DOHH2 (cell line): ENCODE results near the gene FGF23.

ENCODE experiments used
- H3F3A ChIP-seq: fragments of 200-600 bp; sonication (generic), shearing (Covaris generic); 2 replicates; pipeline ENCODE4 v1.6.0; 2016; ENCODE audit warnings: antibody characterized with exemption, mild to moderate bottlenecking; ENCODE audit not compliant: control insufficient read depth, insufficient read depth
- H3K27ac ChIP-seq: fragments of 200-600 bp; sonication (generic); 2 replicates; pipeline ENCODE4 v1.5.1; 2014; ENCODE audit warnings: low read depth, mild to moderate bottlenecking, low read length, moderate library complexity
- H3K27me3 ChIP-seq: fragments of 200-600 bp; sonication (generic); 2 replicates; pipeline ENCODE4 v1.6.1; 2014; ENCODE audit warnings: mild to moderate bottlenecking, low read length, mixed read lengths; ENCODE audit not compliant: control insufficient read depth
- H3K36me3 ChIP-seq: fragments of 200-600 bp; sonication (generic); 2 replicates; pipeline ENCODE4 v1.6.1; 2014; ENCODE audit warnings: mild to moderate bottlenecking, low read length, moderate library complexity, mixed read lengths; ENCODE audit not compliant: control insufficient read depth
- H3K4me1 ChIP-seq: fragments of 200-600 bp; sonication (generic); 2 replicates; pipeline ENCODE4 v1.6.1; 2014; ENCODE audit warnings: mild to moderate bottlenecking, low read length, mixed read lengths; ENCODE audit not compliant: control insufficient read depth
- H3K4me2 ChIP-seq: fragments of 200-600 bp; sonication (generic); 2 replicates; pipeline ENCODE4 v1.6.0; 2014; ENCODE audit warnings: mild to moderate bottlenecking, low read length, moderate library complexity
- H3K4me3 ChIP-seq: fragments of 200-600 bp; sonication (generic); 2 replicates; pipeline ENCODE4 v1.5.1; 2014; ENCODE audit warnings: mild to moderate bottlenecking, low read length, mixed read lengths
- H3K79me2 ChIP-seq: fragments of 200-600 bp; sonication (generic); 2 replicates; pipeline ENCODE4 v1.6.1; 2014; ENCODE audit warnings: mild to moderate bottlenecking, low read length, mixed read lengths; ENCODE audit not compliant: control insufficient read depth
- H3K9me2 ChIP-seq: fragments of 200-600 bp; sonication (generic); replicated peaks from 2 replicates; pipeline ENCODE4 v1.6.1; 2014; ENCODE audit warnings: mild to moderate bottlenecking, low read length, mixed read lengths; ENCODE audit not compliant: control insufficient read depth
- H3K9me3 ChIP-seq: fragments of 200-600 bp; sonication (generic); 2 replicates; pipeline ENCODE4 v1.6.1; 2014; ENCODE audit warnings: antibody characterized with exemption, low read length, mixed read lengths; ENCODE audit not compliant: control insufficient read depth, insufficient read depth
- H4K20me1 ChIP-seq: fragments of 200-600 bp; sonication (generic); 2 replicates; pipeline ENCODE4 v1.6.0; 2014; ENCODE audit warnings: low read depth, mild to moderate bottlenecking, antibody characterized with exemption, low read length, moderate library complexity; ENCODE audit not compliant: control insufficient read depth, insufficient read depth
- EZH2phosphoT487 ChIP-seq: fragments of 200-600 bp; sonication (generic); IDR thresholded peaks from 2 replicates; pipeline ENCODE4 v1.6.1; 2017; ENCODE audit warnings: borderline replicate concordance, mild to moderate bottlenecking, antibody characterized with exemption, low read length, moderate library complexity, mixed read lengths
- TF ChIP-seq, protein P1 (sequence below): fragments of 200-600 bp; sonication (generic); IDR thresholded peaks from one replicate; pipeline ENCODE4 v1.5.1; 2014; ENCODE audit warnings: antibody characterized with exemption, mild to moderate bottlenecking, low read depth, low read length; ENCODE audit not compliant: poor library complexity, severe bottlenecking

Gene FGF23

DNA sequence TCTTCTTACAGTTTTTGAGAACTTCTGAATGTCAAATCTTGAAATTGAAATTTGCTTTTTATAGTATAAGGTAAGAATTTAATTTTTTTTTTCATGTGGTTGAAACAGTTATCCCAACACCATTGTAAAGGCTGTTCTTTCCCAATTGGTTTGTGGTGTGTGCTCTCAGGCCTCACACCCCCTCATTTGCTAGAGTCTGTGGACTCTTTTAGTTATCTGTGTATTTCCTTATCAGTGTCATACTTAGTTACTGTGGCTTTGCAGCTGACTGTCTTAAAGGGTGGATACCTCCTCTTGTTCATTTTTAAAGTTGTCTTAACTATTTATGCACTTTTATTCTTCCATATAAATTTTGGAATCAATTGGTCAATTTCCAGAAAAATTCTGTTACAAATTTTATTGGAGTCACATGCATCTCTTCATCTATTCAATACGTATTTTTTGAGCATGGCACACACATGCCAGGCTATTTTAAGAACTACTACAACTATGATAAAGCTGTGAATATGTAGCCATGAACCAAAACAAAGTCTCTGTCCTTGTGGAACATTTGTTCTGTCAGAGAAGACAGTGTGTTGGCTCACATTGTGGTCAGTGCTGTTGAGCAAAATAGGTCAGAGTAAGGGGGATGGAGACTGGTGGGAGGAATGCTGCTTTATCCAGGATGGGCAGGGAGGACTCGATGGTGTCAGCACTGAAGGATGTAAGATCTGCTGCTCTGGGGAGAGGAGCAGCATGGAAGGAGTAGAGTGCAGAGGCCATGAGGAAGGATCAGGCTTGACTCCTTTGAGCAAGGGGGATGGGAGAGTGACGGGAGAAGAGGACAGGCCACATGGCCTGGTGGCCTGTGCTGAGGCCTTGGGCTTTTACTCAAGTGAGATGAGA lies 24.1 kb downstream of the FGF23 start:
- Histone ChIP-seq H4K20me1 (no peaks in the 10 kb centered on the region), H3F3A (no peaks in the 10 kb centered on the region), H3K4me2 (no peak overlapping the region), H3K4me3 (no peak overlapping the region), H3K4me1 (no peaks in the 10 kb centered on the region), H3K27me3 (no peaks in the 10 kb centered on the region), H3K27ac (no peak overlapping the region), H3K79me2 (no peaks in the 10 kb centered on the region), H3K9me3 (no peaks in the 10 kb centered on the region), H3K9me2 (no peaks in the 10 kb centered on the region), H3K36me3 (peaks cover 22% of the 10 kb centered on the region)
- TF ChIP-seq EZH2phosphoT487, result no peak
- TF ChIP-seq, protein P1, sequence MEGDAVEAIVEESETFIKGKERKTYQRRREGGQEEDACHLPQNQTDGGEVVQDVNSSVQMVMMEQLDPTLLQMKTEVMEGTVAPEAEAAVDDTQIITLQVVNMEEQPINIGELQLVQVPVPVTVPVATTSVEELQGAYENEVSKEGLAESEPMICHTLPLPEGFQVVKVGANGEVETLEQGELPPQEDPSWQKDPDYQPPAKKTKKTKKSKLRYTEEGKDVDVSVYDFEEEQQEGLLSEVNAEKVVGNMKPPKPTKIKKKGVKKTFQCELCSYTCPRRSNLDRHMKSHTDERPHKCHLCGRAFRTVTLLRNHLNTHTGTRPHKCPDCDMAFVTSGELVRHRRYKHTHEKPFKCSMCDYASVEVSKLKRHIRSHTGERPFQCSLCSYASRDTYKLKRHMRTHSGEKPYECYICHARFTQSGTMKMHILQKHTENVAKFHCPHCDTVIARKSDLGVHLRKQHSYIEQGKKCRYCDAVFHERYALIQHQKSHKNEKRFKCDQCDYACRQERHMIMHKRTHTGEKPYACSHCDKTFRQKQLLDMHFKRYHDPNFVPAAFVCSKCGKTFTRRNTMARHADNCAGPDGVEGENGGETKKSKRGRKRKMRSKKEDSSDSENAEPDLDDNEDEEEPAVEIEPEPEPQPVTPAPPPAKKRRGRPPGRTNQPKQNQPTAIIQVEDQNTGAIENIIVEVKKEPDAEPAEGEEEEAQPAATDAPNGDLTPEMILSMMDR, result no peak

DNA sequence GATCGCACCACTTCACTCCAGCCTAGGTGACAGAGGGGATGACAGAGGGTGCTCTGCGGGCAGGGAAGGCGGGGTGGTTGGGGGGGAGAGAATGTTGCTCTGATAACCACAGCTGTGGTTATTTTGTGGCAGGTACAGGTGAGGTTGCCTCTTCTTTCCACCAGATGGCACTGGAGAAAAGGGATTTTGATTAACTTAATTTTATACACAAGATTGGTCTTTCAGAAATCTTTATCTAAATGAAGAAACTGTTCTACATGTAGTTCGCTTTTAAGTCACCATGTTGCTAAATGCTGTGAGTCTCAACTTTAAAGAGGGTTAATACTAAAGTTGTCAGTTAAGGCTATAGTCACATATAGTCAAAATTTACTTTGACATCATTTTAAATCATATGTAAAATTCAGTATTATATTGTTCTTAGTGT lies 25.7 kb downstream of the FGF23 start:
- Histone ChIP-seq H3K27ac (no peak overlapping the region), H3K79me2 (no peaks in the 10 kb centered on the region), H3K36me3 (peaks cover 28% of the 10 kb centered on the region), H4K20me1 (no peaks in the 10 kb centered on the region), H3K4me1 (no peaks in the 10 kb centered on the region), H3K4me3 (no peak overlapping the region), H3K9me3 (no peaks in the 10 kb centered on the region), H3K9me2 (no peaks in the 10 kb centered on the region), H3K4me2 (no peak overlapping the region), H3F3A (no peaks in the 10 kb centered on the region), H3K27me3 (no peaks in the 10 kb centered on the region)
- TF ChIP-seq, protein P1, result peak; percentile 55
- TF ChIP-seq EZH2phosphoT487, result no peak

DNA sequence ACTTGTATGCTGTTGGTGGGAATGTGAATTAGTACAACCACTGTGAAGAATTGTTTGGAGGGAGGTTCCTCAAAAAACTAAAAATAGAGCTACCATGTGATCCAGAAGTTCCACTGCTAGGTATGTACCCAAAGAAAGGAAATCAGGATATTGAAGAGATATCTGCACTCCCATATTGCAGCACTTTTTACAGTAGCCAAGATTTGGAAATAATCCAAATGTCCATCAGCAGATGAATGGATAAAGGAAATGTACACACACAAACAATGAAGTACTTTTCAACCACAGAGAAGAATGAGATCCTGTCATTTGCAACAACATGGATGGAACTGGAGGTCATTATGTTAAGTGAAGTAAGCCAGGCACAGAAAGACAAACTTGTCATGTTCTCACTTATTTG lies 32.6 kb downstream of the FGF23 start:
- no peaks in the 10 kb centered on the region for H3K4me1 ChIP-seq
- no peaks in the 10 kb centered on the region for H3K9me3 ChIP-seq
- H3F3A ChIP-seq, result no peaks in the 10 kb centered on the region
- H3K4me3 ChIP-seq, result no peak overlapping the region
- H3K27ac ChIP-seq, result no peak overlapping the region
- no peaks in the 10 kb centered on the region for H3K79me2 ChIP-seq
- H3K36me3 ChIP-seq, result peaks cover 13% of the 10 kb centered on the region
- no peaks in the 10 kb centered on the region for H4K20me1 ChIP-seq
- no peaks in the 10 kb centered on the region for H3K27me3 ChIP-seq
- H3K9me2 ChIP-seq, result no peaks in the 10 kb centered on the region
- H3K4me2 ChIP-seq, result no peak overlapping the region
- TF ChIP-seq, protein P1, result no peak
- no peak for TF ChIP-seq EZH2phosphoT487
